NCI-H146 (cell line): ENCODE data around the gene FAM43B.

Experiments used
- DNase-seq: peaks from one replicate; lab custom pipeline; 2025; lab: John Stamatoyannopoulos, UW

The FAM43B gene

GRCh38 chr1:20552728-20553445 is 514 bp downstream of the FAM43B start:
- no peak for DNase-seq

GRCh38 chr1:20555025-20555757 is 2.8 kb downstream of the FAM43B start:
- DNase-seq, result no peak

- no peak for DNase-seq
Observed at GRCh38 chr1:20555758-20556120, 3.4 kb downstream of the FAM43B start.

GRCh38 chr1:20558191-20558590 is 5.8 kb downstream of the FAM43B start:
- DNase-seq, result no peak

GRCh38 chr1:20560966-20561365 is 8.6 kb downstream of the FAM43B start:
- DNase-seq, result no peak

DNA sequence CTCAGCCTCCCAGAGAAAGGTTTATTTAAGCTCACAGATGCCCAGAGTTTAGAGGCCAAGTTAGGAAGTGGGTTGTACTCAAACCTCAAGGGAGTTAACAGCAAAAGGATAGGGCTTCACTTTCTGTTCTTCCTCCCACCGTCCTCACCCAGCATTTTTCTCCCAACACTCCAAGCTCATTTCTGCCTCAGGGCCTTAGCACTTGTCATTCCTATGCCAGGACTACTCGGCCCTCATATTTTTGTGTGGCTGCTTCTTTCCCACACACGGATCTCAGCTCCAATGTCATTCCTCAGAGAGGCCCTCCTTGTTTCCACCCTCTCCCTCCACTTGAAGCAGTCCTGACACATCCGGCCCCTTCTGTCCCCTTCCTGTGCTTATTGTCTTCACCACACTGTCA is 12.9 kb downstream of the FAM43B start:
- no peak for DNase-seq

GRCh38 chr1:20569523-20570098 is 17.2 kb downstream of the FAM43B start:
- no peak for DNase-seq

DNA sequence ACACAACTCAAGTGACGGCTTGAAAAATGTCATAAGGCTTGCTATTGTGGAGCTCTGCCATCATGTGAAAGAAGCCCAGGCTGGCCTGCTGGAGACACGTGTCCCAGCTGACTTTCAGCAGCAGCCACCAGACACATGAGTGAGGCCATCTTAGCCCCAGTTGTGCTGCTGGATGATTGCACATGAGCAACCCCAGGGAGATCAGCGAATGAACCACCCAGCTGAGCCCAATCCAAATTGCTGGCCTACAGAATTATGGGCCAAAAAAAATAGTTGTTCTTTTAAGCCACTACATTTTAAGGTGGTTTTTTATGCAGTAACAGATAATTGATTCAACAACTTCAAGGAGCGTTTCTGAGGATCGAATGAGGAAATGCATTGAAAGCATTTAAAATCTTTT is 19.1 kb downstream of the FAM43B start:
- DNase-seq, result no peak

- DNase-seq, result no peak
Observed at GRCh38 chr1:20573987-20574386, 21.6 kb downstream of the FAM43B start.

GRCh38 chr1:20574686-20575540 is 22.5 kb downstream of the FAM43B start:
- peak; percentile 40 for DNase-seq

DNA sequence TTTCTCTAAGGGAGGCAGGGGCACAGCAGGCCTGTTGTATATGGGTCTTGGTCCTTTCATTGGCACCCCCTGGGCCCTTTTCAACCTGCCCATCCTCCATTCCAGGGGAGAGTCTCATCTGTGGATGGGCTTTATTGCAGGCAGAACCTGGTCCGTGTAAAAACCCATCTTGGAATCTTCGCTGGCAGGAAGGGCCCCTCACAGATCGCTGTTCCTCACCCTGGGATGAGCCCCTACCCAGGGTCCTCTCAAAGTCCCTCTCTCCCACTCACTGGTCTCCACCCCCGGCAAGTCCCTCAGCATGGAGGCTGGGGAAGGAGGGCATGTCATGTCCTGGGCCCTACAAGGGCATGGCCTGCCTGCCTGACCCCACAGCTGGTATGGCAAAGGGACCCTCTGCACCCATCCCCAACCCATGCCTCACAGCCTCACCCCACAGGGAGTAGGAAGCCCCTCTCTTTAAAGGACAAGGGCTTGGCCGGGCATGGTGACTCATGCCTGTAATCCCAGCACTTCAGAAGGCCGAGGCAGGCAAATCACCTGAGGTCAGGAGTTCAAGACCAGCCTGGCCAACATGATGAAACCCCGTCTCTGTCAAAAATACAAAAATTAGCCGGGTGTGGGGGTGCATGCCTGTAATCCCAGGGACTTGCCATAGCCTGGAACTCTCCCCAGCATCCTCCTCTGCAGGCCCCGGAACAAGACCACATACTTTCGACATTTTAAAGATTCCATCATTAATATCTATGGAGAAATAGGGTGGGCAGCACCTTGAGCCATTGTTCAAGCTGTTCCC is 23.4 kb downstream of the FAM43B start:
- no peak for DNase-seq

GRCh38 chr1:20578062-20578461 is 25.7 kb downstream of the FAM43B start:
- DNase-seq, result no peak

- DNase-seq, result no peak
Observed at GRCh38 chr1:20578721-20579395, 26.5 kb downstream of the FAM43B start.

- no peak for DNase-seq
Observed at GRCh38 chr1:20584890-20585289, 32.5 kb downstream of the FAM43B start.

DNA sequence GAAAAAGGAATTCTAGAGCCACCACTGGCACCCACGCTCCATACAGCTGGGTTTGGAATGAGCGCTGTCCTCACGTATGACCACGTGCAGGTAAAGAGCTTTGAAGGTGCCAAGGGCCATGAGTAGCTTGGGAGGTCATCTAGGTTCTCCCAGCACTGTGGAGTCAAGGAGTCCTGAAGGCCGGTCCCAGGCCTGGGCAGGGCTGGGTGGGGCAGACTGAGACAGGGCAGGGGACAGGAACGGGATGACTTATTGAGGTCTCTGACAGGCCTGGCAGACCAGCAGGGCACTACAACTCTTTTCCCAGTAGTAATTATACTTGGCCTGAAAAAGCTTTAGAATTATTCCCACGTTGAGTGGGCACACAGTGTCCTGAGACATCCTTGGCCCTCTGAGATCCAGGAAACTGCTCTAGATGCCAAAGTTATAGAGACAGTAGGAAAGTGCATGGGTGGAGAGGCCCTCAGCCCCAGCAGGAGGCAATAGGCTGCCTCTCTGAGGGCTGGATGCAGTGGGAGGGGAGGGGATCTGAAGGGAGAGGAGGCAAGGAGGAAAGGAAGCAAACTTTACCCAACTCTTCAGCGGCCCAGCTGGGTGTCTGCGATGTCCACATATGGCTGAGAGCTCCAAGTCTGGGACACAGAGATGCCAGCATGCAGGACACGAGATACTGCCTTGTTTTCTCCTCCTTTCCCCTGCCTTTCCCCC is 34.7 kb downstream of the FAM43B start:
- DNase-seq, result no peak

GRCh38 chr1:20587661-20588053 is 35.3 kb downstream of the FAM43B start:
- no peak for DNase-seq

DNA sequence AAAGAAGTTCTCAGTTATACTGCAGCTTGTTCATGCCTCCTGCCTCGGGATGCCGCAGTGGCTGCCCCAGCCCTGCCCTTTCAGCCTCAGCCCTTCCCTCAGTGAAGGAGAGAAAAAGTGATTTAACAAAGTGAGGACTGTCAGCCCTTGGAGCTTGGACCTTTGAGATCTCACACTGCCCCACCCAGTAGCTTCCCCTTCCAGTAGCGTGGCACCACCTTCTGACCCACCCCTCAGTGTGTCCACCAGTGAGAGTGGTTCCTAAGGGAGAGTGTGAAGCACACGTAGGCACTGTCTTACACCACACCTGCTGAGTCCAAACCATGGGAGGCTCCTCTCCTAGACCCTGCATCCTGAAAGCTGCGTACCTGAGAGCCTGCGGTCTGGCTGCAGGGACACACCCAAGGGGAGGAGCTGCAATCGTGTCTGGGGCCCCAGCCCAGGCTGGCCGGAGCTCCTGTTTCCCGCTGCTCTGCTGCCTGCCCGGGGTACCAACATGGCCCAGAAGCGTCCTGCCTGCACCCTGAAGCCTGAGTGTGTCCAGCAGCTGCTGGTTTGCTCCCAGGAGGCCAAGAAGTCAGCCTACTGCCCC is 36.4 kb downstream of the FAM43B start, which contains the start of gene CDA:
Gene CDA (plus strand): TSS at position 464 of the 592 bp plus-strand sequence. CDS start 33 bp downstream, at position 497.
- no peak for DNase-seq

DNA sequence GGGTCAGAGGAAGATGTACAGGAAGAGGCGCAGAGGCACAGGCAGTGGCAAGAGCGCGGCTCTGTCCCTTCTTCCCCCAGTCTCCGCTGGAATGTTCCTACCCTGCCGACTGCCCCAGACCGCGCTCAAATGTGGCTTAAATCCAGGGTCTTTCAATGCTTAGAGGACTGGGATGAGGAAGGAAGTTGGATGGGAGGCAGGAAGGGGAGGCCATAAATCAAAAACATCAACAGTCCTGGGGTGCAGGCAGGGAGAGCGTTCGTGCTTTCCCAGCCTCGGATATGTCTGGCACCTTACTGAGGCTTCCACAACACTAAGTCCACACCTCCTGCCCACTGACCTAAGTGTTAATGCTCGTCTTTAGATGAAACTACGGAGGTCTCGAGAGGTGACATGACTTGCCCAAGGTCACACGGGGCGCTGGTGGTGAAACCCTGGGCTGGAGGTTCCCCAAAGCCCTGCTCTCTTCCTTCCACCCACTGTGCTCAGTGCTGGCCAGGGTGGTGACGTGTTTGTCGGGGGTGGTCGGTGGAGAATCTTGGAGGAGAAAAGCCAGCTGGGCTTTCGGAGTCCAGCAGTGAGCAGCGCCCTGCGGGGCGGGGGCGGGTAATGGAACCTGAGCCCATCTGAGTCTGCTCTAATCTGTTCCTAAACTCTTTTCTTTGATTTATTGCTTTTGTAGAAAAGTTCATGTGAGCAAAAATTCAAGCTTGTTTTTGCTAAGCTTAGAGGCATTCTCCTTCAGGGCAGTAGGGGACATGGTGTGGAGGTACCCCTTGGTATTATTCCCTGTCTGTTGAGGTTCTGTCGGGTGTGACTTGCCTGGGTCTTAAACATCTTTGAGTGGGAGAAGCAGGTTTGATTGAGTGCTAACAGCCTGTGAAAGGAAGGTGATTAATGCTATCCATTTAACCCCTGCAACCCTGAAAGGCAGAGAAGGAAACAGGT is 37.2 kb downstream of the FAM43B start:
- DNase-seq, result no peak

DNA sequence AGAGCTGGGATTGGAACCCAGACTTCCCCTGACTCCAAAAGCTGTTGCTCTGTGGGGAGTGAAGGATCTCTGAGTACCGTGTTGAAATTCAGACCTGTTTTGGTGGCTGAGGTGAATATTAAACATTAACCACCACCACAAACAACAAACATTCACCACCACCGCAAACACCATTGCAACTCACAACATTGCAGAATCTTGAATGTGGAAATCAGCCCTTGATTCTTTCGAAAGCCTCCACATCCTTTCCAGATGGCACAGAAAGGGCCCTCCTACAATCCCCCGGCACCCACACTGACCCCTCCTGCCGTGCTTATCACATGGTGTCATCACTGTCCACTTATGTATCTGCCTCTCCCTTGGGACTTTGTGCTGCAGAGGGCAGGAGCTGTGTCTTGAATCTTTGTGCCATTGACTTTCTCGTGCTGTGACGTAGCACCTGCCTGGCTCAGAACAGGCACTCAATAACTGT is 38.0 kb downstream of the FAM43B start:
- DNase-seq, result no peak
